HG03469 (cell line): ENCODE results near the gene SSR1.
"Not testable (repeated sequence)": the region's sequence is repeated elsewhere in the genome, so short reads cannot be mapped to it uniquely, and the experiment has no call there.

Source experiments
- ATAC-seq: cut with Tn5 transposase; IDR thresholded peaks from one replicate; pipeline ENCODE4 v1.9.1; 2021; ENCODE audit warnings: mild to moderate bottlenecking, moderate library complexity, moderate number of reproducible peaks; ENCODE audit not compliant: unreplicated experiment

Gene SSR1

DNA sequence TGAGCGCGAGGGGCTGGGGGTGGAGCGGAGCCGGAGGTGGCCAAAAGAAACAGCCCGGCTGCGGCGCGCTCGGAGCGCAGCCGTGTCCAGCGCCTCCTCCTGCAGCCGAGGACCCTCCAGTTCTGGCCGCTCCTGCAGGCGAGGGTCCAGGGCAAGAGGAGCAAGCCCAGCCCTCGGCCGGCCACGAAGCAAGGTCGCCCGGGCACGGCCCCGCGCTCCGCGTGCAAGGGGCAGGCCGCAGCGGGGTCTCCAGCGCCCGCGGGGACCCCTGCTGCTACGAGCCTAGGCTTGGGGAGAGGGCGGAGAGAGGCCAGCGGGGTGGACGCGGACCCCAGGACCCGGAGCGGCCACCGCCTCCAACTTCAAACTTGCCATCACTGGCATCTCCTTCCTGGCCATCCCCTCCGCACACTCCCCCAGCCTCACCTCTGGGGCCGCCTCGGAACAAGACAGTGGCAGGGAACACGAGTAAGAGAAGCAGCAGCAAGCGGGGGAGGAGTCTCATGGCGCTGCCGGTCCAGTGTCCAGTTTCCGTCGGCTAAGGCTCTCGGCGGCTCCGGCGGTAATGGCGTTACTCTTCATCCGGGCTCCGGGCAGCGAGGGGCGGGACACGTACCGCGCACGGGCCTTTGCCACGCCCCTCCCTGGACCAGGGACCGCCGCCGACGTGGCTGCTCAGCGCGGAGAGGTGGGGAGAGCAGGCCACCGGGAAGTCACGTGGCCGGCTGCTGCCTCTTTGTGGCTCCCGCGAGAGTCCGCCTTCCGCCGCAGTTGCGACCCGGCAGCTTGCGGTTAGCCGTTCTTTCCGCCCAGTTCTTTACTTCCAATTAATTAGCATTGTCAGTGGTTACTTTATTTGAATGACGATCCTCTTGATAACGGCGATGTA lies at the start of gene SSR1:
TSS of gene SSR1 (minus strand) at position 584 of the 889 bp plus-strand sequence. CDS start at position 505, 79 bp downstream.
- peak; percentile 93 for ATAC-seq

DNA sequence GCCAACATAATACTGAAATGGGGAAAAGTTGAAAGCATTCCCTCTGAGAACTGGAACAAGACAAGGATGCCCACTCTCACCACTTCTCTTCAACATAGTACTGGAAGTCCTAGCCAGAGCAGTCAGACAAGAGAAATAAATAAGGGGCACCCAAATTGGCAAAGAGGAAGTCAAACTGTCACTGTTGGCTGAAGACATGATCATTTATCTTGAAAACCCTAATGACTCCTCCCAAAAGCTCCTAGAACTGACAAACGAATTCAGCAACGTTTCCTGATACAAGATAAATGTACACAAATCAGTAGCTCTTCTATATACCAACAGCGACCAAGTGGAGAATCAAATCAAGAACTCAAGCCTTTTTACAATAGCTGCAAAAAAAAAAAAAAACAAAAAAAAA lies 38.9 kb upstream of the SSR1 start:
- ATAC-seq, result not testable (repeated sequence)

DNA sequence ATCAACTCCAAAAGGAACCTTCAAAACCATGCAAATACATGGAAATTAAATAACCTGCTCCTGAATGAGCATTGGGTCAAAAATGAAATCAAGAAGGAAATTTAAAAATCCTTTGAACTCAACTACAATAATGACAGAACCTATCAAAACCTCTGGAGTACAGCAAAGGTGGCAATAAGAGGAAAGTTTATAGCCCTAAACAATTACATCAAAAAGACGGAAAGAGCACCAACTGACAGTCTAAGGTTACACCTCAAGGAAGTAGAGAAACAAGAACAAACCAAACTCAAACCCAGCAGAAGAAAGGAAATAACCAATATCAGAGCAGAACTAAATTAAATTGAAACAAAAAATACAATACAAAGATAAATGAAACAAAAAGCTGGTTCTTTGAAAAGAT lies 37.6 kb upstream of the SSR1 start:
- not testable (repeated sequence) for ATAC-seq

DNA sequence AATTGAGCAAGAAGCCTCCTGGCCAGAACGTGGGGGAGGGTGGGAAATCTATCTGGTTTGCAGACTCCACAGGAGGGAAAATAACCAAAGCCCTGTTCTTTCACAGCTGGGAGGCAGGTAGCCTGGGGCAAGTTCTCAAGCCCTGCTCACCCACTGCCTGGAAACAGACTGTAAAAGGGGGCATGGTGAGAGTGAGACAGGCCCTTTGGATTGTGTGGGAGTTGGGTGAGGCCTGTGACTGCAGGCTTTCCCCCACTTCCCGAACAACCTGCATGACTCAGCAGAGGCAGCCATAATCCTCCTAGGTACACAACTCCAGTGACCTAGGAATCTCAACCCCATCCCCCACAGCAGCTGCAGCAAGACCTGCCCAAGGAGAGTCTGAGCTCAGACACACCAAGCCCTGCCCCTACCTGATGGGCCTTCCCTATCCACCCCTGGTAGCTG lies 34.6 kb upstream of the SSR1 start:
- ATAC-seq, result not testable (repeated sequence)

DNA sequence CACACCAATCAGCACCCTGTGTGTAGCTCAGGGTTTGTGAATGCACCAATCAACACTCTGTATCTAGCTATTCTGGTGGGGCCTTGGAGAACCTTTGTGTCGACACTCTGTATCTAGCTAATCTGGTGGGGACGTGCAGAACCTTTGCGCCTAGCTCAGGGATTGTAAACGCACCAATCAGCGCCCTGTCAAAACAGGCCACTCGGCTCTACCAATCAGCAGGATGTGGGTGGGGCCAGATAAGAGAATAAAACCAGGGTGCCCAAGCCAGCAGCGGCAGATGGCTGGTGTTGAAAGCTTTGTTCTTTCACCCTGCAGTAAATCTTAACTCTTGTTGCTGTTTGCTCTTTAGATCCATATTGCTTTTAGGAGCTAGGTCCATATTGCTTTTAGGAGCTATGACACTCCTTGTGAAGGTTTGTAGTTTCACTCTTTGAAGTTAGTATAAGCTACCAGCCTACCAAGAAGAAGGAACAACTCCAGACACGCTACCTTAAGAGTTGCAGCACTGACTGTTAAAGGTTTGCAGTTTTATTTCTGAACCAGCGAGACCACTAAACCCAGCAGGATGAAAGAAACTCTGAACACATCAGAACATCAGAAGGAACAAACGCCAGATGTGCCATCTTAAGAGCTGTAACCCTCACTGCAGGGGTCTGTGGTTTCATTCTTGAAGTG lies 31.9 kb upstream of the SSR1 start:
- not testable (repeated sequence) for ATAC-seq

DNA sequence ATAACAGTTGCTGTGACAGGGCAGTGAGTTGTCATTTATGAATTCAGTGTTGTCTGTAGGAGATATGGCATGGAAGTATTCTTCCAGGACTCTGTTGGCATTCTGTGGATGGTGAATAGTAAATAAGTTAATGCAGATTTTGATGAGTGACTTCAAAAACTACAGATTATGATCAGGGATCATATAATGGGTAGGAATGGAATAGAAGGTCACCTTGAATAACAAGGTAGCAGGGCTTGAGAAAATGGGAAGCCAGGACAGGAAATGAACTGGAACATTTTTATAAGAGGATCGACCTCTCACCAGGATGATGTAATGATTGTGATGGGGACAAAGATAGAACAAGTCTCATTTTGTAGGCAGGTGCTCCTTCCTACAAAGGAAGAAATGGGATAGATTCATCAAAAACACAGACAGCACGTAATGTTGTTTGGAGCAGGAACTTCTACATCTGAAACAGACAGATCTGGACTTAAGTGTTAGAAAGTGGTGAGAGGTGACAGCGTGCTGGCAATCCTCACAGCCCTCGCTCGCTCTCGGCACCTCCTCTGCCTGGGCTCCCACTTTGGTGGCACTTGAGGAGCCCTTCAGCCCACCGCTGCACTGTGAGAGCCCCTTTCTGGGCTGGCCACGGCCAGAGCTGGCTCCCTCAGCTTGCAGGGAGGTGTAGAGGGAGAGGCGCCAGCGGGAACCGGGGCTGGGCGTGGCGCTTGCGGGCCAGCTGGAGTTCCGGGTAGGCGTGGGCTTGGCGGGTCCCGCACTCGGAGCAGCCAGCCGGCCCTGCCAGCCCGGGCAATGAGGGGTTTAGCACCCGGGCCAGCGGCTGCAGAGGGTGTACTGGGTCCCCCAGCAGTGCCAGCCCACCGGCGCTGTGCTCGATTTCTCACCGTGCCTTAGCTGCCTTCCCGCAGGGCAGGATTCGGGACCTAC lies 30.8 kb upstream of the SSR1 start:
- no peak for ATAC-seq

DNA sequence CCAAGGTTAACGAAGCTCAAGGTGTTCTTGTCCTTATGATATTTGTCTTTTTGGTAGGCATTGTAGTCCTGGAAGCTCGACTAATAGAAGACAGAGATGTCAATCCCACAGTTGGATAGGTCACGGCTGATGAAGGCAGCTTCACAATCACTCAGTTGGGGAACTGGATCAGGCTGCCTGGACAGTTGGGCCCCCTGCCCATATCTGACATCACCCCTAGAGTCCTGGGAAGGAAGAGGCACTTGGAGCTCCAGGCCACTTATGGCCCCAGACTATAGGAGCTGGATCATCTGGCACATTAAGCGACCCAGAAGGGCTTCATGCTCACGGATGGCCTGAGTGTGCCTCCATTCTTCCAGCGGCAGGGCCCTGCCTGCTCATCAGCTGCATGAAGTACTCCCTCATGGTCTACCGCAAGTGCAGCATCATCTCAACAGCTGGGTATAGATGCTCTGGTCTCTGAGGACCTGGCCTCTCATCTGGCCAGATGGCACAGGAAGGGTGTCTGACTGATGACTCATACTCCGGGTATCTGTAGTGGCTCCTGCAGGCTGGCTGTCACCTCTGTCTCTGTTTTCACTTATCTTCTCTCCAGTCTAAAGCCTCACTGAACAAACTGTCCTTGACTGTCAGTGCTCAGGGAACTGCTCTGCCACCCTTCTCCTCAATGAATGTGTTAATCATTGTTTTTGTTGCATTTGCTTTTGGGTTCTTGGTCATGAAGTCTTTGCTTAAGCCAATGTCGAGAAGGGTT lies 29.2 kb upstream of the SSR1 start:
- ATAC-seq, result no peak

DNA sequence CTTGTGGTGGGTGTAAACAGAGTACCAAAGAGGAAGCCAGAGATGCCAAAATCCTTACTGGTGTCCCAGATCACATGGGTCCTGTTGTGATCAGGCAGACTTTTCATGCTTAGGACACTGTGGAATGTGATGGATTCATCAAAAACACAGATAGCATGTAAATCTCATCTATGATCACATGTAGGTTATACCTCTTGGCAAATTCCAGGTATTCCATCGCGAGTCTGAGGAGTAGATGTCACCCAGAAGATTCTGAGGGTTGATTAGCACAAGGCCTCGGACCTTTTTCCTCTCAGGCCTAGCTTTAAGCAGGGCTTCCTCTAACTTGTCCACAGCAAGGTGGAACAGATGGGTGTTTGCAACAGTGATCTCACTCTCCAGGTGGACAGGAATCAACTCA lies 28.3 kb upstream of the SSR1 start:
- no peak for ATAC-seq

DNA sequence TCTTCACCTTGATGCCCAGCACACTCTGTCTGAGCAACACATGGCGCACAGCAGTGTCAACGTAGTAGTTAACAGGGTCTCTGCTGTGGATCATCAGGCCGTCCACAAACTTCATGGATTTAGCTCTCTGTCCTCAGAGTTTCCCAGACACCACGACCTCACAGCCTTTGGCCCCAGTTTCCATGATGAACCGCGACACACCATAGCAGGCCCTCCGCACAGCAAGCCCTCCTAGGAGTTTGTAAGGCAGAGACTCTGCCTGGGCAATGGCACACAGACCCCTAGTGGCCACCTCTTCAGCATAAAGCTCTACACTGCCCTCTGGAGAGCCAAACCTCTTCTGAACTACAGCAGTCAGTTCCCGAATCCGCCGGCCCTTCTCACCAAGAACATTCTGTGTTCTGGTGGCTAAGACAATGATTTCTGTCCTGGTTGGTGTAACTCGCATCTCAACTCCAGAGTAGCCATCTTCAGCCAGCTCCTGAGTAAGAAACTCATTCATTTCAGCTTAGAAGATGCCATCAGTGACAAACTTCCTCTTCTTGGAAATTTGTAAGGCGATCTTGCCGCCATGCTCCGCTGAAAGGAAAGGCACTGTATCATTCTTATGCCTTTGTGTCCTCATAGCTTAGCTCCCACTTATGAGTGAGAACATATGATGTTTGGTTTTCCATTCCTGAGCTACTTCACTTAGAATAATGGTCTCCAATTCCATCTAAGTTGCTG lies 26.2 kb upstream of the SSR1 start:
- not testable (repeated sequence) for ATAC-seq

DNA sequence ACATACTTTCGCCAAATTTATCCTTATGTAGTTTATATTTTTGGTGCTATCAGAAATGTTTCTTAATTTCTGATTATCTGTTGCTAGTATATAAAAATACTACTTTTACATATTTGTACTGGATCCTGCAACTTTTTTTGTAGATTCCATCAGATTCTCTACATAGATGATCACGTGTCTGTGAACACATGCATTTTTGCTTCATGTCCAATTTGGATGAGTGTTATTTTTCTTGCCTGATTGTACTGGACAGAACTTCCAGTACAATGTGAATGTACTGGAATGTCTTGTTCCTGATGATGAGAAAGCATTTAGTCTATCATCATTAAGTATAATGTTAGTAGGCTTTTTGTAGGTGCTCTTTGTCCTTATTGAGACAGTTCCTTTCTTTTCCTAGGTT lies 25.0 kb upstream of the SSR1 start:
- ATAC-seq, result no peak

DNA sequence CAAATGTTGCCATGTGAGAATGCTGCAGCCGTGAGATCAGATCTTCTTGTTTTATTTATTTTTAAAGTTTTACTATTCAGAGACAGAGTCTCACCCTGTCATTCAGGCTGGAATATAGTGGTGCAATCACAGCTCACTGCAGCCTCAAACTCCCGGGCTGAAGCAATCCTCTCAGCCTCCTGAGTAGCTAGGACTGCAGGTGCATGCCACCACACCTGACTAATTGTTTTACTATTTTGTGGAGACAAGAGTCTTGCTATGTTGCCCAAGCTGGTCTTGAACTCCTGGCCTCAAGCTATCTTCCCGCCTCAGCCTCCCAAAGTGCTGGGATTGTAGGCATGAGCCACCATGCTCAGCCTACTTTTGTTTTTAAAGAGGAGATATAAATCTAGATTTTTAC lies 22.5 kb upstream of the SSR1 start:
- no peak for ATAC-seq

DNA sequence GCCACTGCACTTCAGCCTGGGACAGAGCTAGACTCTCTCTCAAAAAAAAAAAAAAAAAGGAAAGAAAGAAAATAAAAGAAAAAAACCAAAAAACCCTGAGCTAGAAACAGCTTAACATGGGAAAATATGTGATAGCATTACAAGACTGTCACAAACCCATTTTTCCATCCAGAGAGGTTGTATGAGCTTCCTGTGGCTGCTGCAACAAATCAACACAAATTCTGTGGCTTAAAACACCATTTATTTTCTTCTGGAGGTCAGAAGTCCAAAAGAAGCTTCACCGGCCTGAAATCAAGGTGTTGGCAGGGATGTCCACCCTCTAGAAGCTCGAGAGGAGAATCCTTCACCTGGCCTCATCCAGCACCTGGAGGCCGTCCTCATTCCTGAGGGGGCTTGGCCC lies 21.7 kb upstream of the SSR1 start:
- ATAC-seq, result no peak

DNA sequence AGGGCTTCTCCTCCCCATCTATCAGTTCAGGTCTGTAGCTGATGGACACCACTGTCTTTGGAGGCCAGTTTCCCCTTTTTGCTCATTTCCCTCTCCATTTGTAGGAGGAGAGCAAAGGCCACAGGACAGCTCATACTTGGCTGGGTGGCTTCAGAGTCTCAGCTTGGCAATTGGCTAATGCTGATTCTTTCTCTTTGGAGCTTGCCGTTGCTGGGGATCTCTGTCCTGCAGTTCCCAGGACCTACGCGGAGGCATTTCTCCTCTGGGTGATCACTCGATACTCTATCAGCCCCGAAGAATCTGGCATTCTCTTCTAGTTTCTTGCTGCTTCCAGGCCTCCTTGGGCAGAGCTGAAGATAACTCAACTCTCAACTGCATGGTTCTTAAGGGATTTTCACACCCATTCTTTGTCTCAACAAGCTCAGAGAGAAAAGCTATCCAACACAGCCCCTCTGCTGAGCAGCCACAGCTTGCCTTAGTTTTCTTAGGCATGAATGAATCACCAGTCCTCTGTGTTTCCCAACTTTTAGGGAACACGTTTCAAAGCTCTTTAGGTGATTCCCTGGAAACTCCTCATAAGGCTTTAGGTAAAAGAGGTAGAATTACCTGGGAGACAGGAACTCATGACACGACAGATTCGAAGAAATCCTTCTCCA lies 19.2 kb upstream of the SSR1 start:
- no peak for ATAC-seq

DNA sequence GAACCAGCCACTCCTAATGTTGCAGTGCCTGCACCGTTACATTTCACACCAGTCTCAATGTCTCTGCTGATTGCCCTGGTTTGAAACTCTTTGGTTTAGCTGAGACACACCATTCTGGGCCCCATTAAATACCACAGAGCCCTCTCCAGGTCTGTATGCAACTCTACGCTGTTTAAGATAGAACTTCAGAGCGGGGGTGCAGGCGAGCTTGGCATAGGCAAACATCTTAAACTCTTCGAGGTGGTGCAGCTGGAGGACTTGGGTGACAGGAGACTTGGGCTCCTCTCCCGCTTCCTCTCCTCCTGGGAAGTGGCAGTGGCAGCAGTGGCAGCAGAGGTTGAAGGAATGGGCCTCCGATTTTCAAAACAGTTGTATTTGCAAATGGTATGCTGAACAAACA lies 18.5 kb upstream of the SSR1 start:
- no peak for ATAC-seq

DNA sequence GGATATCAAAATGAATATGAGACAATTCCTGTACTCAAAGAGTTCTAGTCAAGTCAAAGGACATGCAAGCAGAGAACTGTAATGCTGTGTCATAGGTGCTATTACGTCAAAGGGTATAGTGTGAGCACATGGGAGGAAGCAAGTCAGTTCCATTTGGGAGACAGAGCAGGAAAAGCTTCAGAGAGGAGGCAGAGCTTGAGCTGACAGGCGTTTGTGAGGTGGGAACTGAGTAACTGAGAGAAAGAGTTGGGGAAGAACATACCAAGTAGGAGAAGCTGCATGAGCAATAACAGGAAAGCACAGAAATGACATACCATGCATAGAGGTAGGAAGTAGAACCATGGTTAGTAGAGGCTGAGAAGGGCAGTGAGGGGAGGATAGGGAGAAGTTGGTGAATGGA lies 15.2 kb upstream of the SSR1 start:
- no peak for ATAC-seq

DNA sequence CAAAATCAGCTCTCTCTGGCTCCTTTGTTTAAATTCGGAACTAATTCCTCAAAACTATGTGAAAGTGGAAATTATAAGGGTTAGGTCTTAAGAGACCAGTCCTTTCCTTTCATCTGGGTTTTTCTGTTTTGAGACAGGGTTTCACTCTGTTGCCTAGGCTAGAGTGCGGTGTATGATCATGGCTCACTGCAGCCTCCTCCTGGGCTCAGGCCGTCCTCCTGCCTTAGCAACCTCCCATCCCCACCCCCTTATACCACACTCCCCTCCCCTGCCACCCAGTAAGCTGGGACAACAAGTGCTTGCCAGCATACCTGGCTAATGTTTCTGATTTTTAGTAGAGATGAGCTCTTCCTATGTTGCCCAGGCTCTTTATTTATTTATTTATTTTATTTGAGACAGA lies 12.8 kb upstream of the SSR1 start:
- ATAC-seq, result no peak

DNA sequence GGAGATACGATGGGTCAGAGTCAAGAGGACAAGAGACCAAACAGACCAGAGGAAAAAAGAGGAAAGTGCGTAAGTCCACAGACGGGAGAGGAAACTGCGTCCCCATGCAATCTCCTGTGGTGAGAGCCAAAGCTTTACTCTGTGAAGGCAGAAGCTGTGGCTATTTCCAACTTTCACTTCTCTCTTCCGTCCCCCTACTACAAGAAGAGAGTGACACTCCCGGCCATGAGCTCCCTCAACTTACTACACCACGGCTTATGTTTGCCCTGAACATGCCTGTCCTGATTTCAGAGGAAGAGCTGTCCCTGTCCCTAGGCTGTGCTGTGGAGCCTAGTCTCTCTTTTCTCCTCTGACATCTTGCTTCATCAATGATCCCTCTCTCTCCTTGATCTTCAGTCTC lies 11.5 kb upstream of the SSR1 start:
- no peak for ATAC-seq

DNA sequence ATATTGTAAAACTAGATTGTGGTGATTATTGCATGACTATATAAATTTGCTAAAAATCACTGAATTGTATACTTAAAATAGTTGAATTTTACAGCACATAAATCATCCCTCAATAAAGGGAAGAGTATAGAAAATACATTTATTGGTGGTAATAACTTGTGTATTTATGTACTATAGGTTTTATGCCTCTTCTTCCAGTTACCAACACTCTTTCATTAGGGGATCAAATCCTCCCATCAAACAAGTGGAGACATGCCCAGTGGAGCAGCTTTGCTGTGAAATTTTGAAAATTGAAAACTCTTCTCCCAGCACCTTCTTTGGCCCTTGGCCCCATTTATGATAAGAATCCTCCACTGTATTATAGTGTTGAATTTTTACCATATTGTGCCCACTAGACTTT lies 10.1 kb upstream of the SSR1 start:
- ATAC-seq, result no peak

DNA sequence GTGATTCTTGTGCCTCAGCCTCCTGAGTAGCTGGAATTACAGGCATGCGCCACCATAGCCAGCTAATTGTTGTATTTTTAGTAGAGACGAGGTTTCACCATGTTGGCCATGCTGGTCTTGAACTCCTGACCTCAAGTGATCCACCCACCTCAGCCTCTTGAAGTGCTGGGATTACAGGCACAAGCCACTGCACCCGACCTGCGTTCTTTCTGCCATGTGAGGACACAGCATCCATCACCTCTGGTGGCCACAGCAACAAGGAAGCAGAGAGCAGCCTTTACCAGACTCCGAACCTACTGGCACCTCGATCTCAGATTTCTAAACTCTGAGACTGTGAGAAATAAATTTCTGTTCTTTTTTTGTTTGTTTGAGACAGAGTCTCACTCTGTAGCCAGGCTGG lies 8.9 kb upstream of the SSR1 start:
- not testable (repeated sequence) for ATAC-seq
